GM10248 (cell line): ENCODE results near the gene TEAD1.

Experiments used
- CTCF ChIA-PET: fragments of 300-600 bp; sonication (Branson Sonifier 250); formaldehyde crosslinking; extraction: SDS; loops from one replicate; lab custom pipeline; 2021; ENCODE audit warnings: antibody characterized with exemption; lab: Yijun Ruan, JAX
- POLR2A ChIA-PET: fragments of 350-650 bp; sonication (Branson Sonifier 250); formaldehyde crosslinking; extraction: SDS; loops from one replicate; lab custom pipeline; 2020; ENCODE audit warnings: antibody characterized with exemption; lab: Yijun Ruan, JAX
- DNase-seq: peaks from one replicate; pipeline ENCODE4 v3.0.0; 2012; ENCODE audit errors: extremely low spot score
- CTCF ChIP-seq: IDR thresholded peaks from 2 replicates; pipeline ENCODE4 v1.5.1; 2012; ENCODE audit warnings: mild to moderate bottlenecking, low read depth; ENCODE audit errors: extremely low read depth, missing control alignments, control extremely low read depth

Gene TEAD1

GRCh38 chr11:12889243-12889642 is 215.0 kb downstream of the TEAD1 start:
- TF ChIP-seq CTCF, result no peak
- CTCF ChIA-PET, result interaction anchor here (0.6 to 10.6 kb wide), 29 partner anchors 10 to 826 kb away, joined by 3 to 114 read pairs (median 4); no protein-coding TSS in a partner anchor
- DNase-seq, result no peak
- POLR2A ChIA-PET, result no interaction called here

GRCh38 chr11:12890476-12890875 is 216.3 kb downstream of the TEAD1 start:
- TF ChIP-seq CTCF, result no peak
- POLR2A ChIA-PET, result no interaction called here
- no peak for DNase-seq
- CTCF ChIA-PET, result interaction anchor here (0.8 to 10.6 kb wide), 8 partner anchors 9 to 602 kb away, joined by 3 to 114 read pairs (median 6); no protein-coding TSS in a partner anchor

GRCh38 chr11:12893787-12894672 is 219.8 kb downstream of the TEAD1 start:
- POLR2A ChIA-PET, result no interaction called here
- CTCF ChIA-PET, result interaction anchor here (0.7 to 10.6 kb wide), 11 partner anchors 9 to 605 kb away, joined by 3 to 114 read pairs (median 3); no protein-coding TSS in a partner anchor
- peak; percentile 86 for TF ChIP-seq CTCF
- DNase-seq, result peak; percentile 55

GRCh38 chr11:12897390-12897789 is 223.2 kb downstream of the TEAD1 start:
- no peak for DNase-seq
- ChIA-PET CTCF (interaction anchor here (3.2 to 3.5 kb wide), 2 partner anchors 9 to 566 kb away, joined by 22 to 23 read pairs; no protein-coding TSS in a partner anchor), POLR2A (no interaction called here)
- TF ChIP-seq CTCF, result no peak

GRCh38 chr11:12897867-12898266 is 223.6 kb downstream of the TEAD1 start:
- POLR2A ChIA-PET, result no interaction called here
- no peak for DNase-seq
- CTCF ChIA-PET, result interaction anchor here (3.2 to 3.5 kb wide), 2 partner anchors 9 to 567 kb away, joined by 22 to 23 read pairs; no protein-coding TSS in a partner anchor
- TF ChIP-seq CTCF, result no peak

GRCh38 chr11:12900496-12900895 is 226.3 kb downstream of the TEAD1 start:
- ChIA-PET POLR2A (no interaction called here), CTCF (interaction anchor here (1.5 to 3.5 kb wide), 6 partner anchors 8 to 612 kb away, joined by 6 to 23 read pairs (median 9); no protein-coding TSS in a partner anchor)
- TF ChIP-seq CTCF, result no peak
- no peak for DNase-seq
